T-helper 1 cell treated with Interleukin-12 subunit alpha and Interleukin-12 subunit beta and Interleukin-4 antibody, amounts not matched to agents 30 ng/mL and 1 ng/mL, for 36 hours (primary cell): ENCODE data around the gene ZCCHC24. TPM values are rescaled to one million over a fixed set of nuclear protein-coding genes. Genes with fewer than 3 reads are reported as not detected.

Source experiments
- intact Hi-C: fragments of 100-400 bp; cut with micrococcal nuclease; formaldehyde crosslinking; loops from one replicate; pipeline ENCODE4 v1.15.1; 2024
- total RNA-seq: library from RNA; stranded (reverse); gene quantifications from 2 replicates; pipeline ENCODE4 v1.2.3, GENCODE V29; 2022

The ZCCHC24 gene
- total RNA-seq, 1 donor from 2014 or later: 0.74 TPM

- intact Hi-C loops: no loop called here
Measured at GRCh38 chr10:79473496-79474095, 28.2 kb upstream of the ZCCHC24 start.

- intact Hi-C loops: no loop called here
Measured at GRCh38 chr10:79472951-79473350, 27.5 kb upstream of the ZCCHC24 start.

- intact Hi-C loops: no loop called here
Measured at GRCh38 chr10:79472449-79472848, 27.0 kb upstream of the ZCCHC24 start.

GRCh38 chr10:79471776-79472175, 26.4 kb upstream of the ZCCHC24 start:
- intact Hi-C loops: no loop called here

GRCh38 chr10:79470096-79470495, 24.7 kb upstream of the ZCCHC24 start:
- intact Hi-C loops: no loop called here

GRCh38 chr10:79468841-79469585, 23.6 kb upstream of the ZCCHC24 start:
- intact Hi-C loops: no loop called here

GRCh38 chr10:79468015-79468560, 22.7 kb upstream of the ZCCHC24 start:
- intact Hi-C loops: no loop called here

GRCh38 chr10:79465341-79465740, 19.9 kb upstream of the ZCCHC24 start:
- intact Hi-C loops: no loop called here

- intact Hi-C loops: loop anchor here (1.0 kb wide), 1 partner anchor 18 kb away; no protein-coding TSS in a partner anchor
Measured at GRCh38 chr10:79463578-79464496, 18.4 kb upstream of the ZCCHC24 start.

GRCh38 chr10:79460687-79461086, 15.3 kb upstream of the ZCCHC24 start:
- intact Hi-C loops: no loop called here

- intact Hi-C loops: no loop called here
Measured at GRCh38 chr10:79459243-79459642, 13.8 kb upstream of the ZCCHC24 start.

GRCh38 chr10:79458483-79458882, 13.1 kb upstream of the ZCCHC24 start:
- intact Hi-C loops: no loop called here

GRCh38 chr10:79457256-79457785, 11.9 kb upstream of the ZCCHC24 start:
- intact Hi-C loops: no loop called here

GRCh38 chr10:79454259-79454658, 8.8 kb upstream of the ZCCHC24 start:
- intact Hi-C loops: no loop called here

GRCh38 chr10:79453392-79453791, 8.0 kb upstream of the ZCCHC24 start:
- intact Hi-C loops: no loop called here

GRCh38 chr10:79452174-79452611, 6.8 kb upstream of the ZCCHC24 start:
- intact Hi-C loops: no loop called here

GRCh38 chr10:79451046-79451699, 5.7 kb upstream of the ZCCHC24 start:
- intact Hi-C loops: no loop called here

- intact Hi-C loops: loop anchor here (5.0 to 10.0 kb wide), 4 partner anchors 307 to 1085 kb away; partner anchors contain the start of genes NUTM2E and SH2D4B
Measured at GRCh38 chr10:79449181-79450146, 4.0 kb upstream of the ZCCHC24 start.

GRCh38 chr10:79448732-79449049, 3.3 kb upstream of the ZCCHC24 start:
- intact Hi-C loops: loop anchor here (5.0 to 10.0 kb wide), 4 partner anchors 306 to 1086 kb away; partner anchors contain the start of genes NUTM2E and SH2D4B
